ENCODE results near the gene FAM149A. TPM values are rescaled to one million over a fixed set of nuclear protein-coding genes. Genes with fewer than 3 reads are reported as not detected.

Gene FAM149A
- 38.8 TPM for total RNA-seq

DNA sequence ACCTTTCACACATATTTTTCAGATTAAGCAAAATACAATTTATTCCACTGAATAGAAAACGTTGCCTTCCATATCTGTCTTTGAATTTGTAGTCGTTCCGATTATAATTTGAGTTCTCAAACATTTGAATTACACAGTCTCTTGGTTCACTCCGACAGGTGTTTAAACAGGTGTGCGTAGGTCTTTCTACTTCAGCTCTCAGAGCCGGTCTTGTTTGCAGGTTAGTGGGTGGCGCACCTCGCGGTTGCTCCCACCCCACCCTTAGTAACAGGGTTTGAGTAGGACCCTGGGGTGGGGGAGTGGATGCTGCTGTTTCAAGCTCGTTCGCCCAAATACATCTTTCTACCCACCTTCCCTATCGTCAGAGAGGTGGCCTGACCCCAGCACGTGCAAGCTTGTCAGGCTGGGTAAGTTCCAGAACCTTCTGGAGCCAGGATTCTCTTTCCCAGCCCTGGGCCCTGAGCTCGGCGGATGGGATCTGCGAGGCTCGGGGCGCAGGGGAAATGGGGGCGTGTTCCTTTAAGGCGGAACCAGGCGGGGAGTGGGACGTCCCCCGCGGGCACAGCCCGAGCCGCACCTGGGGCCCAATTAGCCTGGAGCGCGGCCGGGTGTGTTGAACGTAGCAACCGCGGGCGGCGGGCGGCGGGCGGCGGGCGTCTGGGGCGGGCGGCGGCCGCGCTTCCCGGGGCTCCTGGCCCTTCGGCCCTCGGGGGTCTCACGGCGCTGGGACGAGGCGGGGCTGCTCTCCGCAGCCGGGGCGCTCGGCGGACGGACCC, at the start of gene FAM149A:
TSS of gene FAM149A (plus strand) at position 591 of the 776 bp plus-strand sequence.
- DNase-seq: no peak

DNA sequence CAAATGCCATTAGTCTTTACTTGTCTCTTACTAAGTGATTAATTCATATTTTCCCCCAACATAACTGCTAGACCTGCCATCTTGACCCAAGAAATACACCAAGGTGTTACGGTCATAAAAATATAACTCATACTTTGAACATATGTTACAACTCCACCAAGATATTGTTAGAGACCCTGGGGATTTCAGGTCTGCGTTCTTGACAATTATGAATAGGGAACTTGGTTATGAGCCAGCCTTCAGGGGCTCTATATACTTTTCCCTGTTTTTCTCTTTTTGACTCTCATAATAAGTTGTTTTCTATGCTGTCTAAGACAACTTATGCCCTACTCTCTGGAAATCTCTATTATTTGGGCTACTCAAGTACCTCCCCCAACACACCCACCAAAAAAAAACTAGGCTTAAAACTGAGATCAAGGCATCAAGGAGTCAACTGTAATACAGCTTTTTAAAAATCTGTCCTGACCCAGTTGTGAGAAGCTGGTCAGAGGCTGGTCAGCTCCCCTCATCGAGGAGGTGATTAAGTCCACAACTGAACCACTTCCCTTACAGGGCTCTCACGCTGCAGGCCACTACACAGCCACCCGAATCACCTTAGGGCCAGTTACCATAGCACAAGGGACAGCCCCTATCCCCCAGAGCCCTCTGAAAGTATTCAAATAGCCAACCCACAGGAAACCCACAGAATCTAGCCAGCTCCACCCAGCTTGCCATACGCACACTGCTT, 46.1 kb upstream of the FAM149A start:
- no peak for DNase-seq

DNA sequence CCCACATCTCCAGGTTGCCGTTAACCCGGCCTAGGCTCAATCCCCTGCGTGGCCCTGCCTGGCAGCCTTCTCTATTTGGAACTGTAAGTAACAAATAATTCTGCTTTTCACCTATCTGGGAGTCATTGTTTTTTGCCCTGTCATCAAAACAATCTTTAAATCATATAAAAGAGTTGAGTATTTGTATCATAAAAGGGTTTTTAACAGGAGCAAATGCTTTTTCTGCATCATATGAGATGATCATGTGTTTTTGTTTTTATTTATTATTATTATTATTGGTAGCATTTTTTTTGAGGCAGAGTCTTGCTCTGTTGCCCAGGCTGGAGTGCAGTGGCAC, 45.6 kb upstream of the FAM149A start:
- DNase-seq: no peak

DNA sequence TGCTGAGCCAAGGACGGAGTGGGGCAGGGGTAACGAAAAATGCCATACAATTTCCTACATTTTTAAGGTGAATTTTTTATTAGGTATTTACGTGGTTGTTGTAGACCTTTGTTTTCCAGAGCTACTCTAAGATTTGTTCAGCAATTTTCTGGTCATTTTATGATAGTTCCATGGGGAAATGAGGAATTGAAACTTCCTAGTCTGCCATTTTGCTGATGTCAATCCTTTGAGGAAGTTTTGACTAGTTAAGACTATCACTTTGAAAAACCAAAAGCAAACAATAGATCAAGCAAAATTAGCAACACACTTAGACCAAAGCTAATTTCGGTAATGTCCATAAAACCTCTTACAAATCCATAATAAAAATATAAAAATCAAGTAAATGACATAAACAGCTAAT, 42.6 kb upstream of the FAM149A start:
- DNase-seq: no peak

DNA sequence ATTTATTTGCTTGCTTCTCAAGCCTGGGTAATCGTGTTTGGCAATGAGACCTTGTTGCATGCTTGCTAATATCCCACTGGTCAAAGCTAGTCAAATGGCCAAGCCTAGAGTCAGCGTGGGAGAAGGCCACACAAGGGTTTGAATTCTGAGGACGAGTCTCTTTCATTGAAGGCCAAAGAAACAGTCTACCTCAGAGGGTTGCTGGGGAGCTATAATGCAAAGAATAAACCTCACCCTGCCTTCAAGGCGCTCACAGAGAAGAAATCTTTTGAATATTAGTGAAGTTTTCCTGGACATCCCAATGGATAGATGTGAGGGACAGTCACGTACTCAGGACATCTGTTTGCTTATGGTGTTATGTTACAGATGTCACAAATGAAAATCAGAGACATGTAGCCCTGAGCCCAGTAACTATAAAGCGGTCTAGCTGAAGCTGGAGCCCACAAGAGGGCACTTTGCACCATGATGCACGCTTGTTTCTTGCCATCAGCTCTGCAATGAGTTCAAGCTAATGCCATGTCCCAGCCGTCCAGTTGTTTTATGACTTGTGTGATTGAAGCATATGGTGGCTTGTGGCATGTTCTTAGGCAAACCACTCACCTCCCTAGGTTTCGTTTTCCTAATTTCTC, 36.6 kb upstream of the FAM149A start:
- DNase-seq: peak; percentile 6

DNA sequence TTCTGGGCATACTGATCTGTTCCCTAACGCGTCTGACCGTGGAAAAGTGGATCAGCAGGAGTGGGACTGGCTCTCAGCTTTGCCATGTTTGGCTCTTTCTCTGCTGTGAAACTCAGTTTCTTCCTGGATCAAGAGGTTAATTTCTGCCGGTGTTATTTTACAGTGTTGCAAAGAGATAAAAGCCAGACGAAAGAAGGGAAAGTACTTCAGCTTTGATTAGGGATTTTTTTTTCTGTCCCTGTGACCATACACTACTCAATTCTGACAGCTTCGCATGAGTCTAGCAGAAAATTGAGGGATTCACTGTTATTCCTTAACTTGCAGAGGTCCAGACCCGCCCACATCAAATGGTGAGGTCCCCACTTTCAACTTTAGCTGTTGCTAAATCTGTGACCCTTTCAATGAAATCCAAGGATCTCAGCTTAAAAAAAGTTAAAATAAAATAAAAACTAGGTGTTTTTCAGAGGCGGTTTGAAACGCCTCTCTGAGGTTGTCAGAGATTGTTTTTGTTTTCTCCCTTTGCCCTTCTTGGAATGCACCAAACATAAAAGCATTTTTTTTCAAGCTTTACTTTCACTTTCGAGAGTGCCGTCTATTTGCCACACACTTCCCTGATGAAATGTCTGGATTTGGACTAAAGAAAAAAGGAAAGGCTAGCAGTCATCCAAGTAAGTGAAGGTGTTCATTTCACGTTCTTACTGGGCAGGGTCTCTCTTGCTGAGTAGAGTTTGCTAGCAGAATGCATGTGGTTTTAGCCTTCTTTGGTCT, 35.7 kb upstream of the FAM149A start, which contains the start of gene TLR3:
TSS of gene TLR3 (plus strand) at position 576 of the 768 bp plus-strand sequence. CDS start 7,464 bp downstream, outside the sequence.
- DNase-seq: no peak

DNA sequence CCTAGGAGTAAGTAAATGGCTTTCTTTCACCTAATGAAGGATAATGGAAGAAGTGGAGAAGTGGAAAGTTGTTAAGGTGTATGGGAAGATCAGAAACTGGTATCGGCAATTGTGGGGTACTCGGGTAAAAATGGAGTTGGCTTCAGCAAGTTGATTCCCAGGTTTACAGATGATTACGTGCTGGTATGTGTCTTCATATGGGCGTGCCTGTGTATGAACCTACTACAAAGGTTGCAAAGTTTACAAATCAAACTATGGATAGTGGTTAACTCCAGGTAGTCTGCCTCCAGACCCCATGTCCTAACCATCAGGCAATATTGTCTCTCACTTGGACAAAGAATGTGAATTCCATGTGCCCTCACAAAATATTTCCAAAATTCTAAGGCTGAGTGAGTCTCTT, 34.8 kb upstream of the FAM149A start:
- DNase-seq: no peak

DNA sequence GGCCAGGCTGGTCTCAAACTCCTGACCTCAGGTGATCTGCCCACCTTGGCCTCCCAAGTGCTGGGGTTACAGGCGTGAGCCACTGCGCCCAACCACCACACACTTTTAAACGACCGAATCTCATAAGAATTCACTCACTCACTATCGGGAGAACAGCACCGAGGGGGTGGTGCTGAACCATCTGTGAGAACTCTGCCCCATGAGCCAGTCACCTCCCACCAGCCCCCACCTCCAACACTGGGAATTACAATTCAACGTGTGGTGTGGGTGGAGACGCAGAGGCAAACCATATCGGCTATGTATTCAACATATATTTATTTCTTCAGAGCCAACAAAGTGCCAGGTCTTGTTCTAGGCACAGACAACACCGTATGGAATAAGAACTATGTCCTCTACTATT, 32.0 kb upstream of the FAM149A start:
- no peak for DNase-seq

DNA sequence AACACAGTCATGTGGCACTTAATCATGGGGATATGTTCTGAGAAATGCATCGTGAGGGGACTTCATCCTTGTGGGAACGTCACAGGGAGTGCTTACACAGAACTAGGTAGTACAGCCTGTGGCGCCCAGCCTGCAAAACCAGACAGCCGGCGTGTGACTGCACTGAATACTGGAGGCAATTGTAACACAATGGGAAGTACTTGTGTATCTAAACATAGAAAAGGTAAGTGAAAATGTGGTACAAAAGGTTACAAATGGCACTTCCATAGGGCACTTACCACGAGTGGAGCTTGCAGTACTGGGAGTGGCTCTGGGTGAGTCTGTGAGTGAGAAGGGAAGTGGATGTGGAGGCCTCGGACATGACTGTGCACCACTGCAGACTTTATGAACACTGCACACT, 30.3 kb upstream of the FAM149A start:
- DNase-seq: no peak

DNA sequence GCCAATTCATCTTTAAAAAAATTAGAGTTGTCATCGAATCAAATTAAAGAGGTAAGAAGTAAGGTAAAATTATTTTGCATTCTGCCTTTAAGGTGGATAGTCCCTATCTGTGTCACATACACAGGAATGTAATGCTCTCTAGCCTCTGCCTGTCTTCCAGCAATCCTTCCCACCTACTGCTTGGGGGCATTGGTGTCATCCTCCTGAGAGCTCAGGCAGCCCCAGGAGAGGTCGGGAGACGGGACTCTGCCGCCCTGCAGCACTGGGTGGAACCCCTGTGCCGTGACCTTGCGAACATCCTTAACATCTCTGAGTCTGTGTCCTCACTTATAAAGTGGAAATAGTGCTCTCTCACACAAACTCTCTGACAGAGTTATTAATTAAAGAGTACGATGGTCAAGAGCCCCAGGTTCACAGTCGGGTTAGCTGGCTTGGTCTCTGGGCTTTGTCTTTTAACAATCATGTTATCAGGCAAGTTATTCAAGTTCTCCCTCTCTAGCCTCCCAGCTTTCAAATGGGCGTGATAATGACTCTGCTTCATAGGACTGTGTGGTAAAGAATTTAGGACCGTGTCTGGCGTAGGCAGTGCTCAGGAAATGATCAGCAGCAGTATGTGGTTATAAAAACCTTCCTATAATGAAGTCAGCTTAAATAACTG, 25.4 kb upstream of the FAM149A start:
- DNase-seq: no peak

DNA sequence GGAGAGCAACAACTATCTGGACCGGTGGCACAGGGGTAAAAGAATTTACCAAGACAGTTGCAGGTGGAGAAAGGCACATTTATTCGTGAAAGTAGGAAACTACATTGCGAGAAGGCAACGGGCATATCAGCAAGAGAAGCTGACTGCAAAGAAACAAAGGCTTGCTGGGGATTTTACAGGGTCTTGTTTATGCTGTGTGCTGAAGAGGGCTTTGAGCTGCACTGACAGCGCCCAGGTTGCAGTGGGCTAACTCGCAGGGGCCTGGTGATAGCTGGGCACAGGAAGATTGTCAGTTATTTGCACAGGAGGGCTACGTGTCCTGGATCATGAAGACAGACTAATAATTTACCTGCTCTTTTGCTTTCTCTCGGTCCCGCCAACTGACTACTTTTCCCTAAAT, 24.8 kb upstream of the FAM149A start:
- DNase-seq: no peak

DNA sequence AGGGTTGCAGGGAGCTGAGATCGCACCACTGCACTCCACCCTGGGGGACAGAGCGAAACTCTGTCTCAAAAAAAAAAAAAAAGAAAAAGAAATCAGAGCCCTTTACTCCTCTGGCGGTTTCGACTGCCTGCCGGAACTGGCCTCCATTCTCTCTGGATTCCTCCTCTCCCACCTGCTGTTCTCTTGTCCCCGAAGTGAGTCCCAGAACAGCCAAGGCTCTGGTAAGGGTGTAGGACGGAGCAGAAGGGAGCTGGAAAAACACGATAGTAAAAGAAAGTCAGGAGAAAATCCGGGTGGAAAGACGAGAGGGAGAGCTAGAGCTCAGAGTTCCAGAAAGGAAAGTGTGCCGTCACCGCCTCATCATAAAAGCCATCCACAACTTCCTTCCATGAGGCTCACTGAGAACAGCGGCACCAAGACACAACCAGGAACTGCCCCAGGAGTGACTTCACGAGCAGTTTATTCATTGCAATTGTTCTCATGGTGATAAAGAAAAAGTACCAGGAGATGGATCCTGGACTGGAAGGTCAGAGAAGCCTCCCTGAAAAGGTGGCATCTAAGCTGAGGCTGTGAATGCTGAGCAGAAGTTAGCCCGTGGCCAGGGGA, 23.2 kb upstream of the FAM149A start:
- DNase-seq: no peak

DNA sequence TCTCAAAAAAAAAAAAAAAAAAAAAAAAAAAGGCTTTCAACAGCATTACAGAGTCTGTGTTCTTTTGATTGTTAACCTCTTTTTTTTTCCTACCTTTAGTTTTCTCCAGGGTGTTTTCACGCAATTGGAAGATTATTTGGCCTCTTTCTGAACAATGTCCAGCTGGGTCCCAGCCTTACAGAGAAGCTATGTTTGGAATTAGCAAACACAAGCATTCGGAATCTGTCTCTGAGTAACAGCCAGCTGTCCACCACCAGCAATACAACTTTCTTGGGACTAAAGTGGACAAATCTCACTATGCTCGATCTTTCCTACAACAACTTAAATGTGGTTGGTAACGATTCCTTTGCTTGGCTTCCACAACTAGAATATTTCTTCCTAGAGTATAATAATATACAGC, 22.3 kb upstream of the FAM149A start:
- DNase-seq: no peak

DNA sequence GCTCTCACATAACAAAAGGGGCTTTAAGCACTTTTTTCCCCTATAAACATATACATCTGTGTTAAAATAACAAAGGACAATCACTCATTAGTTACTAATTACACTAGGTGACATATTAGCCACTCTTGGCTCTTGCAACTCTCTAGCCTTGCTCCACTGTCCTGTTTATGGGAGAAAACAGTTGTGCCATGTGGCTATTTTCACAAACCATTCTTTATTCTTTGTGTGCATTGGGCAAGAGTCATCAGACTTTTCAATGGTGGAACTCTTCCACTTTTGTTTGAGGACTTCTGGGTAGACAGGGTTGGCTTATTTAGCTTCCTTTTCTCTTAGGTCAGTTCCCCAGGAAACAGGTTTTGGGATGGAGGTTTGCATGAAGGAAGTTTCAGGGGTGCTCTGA, 16.0 kb upstream of the FAM149A start:
- DNase-seq: no peak

DNA sequence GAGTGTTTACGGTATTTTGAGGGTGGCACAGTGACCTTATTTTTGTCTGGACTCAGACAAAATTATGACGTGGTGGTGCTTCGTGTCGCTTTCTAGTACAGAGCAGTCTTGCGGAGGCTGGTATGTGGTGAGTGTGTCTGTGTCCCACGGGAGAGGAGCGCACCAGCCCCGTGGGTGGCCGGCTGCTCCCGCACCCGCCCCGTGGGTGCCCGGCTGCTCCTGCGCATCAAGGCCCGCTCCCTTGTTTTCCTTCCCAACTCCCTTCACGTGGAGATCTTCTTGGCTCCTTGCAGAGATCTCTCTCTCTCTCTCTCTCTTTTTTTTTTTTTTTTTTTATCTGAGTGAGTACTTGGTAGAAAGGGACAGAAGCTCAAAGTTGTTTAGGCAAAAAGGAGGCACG, 12.2 kb upstream of the FAM149A start:
- no peak for DNase-seq

DNA sequence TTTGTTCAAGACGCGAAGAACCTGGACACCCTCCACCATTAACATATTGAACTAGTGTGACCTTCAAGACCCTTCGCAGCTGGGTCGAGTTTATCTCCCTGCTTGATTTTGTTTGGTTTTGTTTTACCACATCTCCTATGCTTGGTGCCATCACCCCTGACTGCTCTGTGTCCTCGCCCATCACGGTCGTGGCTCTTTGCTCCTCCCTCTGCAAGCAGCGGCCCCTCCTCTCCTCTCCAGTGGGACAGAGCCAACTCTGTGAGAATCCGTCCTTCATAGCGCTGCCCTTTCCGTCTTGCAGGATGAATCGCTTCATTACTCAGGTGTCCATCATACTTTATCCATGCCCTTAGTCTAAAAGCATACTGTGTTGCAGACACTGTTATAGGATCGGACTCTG, 9.1 kb upstream of the FAM149A start:
- no peak for DNase-seq

DNA sequence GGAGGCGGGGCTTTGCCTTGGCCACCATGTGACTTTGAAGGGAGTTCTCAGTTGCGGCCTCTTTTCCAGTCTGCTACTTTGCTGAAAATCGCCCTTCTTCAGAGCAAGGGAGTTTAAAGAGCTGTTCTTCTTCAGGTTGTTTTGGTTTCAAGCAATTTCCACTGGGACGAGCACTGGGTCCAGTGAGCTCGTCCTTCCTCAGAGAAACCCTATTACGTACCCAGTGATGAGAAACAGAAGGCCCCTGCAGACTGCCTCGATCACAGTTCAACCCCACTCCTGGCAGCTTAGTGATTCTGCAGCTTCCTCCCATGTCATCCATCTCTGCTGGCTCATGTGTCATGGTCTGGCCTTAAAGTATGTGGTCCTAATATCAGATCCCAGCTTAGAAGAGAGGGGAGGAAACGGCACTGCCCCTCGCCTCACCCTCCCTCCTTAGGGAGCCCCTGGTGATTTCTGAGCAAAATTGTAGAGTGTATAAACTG, 7.8 kb upstream of the FAM149A start:
- no peak for DNase-seq

DNA sequence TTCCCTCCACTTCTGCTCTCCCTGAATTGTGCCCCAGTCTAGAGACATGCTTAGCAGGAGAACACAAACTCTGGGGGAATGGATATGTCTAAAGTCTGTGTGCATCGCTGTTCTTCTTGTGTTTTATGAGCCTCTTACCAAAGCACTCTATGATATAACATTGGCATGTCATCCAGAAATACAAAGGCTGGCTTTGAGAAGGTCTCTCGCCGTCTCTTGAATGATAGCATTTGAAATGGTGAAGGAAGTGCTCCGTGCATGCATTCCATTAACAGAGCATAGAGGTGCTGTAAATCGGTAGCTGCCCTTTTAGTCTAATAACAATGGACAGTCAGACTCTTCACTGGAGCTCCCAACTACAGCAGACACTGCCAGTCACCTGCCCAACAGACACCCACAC, 7.1 kb upstream of the FAM149A start:
- no peak for DNase-seq

DNA sequence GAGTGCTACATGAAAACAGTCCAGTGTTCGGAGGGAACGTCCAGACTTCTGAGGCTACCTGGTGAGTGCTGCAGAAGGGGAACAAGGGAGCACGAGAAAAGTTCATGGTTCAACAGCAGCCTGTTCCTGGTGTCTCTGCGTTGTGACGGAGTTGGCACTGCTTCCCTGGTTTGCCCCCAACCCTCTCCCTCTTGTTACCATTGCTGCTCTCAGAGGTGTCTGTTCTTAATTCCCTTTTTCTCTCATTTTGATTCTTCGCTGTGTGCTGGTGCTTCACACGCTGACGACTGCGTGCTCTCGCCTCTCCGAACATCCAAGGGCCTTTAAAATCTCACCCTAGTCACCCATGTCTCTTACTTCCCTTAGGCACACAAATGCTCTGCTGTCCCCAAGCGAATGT, 1.6 kb upstream of the FAM149A start:
- no peak for DNase-seq

DNA sequence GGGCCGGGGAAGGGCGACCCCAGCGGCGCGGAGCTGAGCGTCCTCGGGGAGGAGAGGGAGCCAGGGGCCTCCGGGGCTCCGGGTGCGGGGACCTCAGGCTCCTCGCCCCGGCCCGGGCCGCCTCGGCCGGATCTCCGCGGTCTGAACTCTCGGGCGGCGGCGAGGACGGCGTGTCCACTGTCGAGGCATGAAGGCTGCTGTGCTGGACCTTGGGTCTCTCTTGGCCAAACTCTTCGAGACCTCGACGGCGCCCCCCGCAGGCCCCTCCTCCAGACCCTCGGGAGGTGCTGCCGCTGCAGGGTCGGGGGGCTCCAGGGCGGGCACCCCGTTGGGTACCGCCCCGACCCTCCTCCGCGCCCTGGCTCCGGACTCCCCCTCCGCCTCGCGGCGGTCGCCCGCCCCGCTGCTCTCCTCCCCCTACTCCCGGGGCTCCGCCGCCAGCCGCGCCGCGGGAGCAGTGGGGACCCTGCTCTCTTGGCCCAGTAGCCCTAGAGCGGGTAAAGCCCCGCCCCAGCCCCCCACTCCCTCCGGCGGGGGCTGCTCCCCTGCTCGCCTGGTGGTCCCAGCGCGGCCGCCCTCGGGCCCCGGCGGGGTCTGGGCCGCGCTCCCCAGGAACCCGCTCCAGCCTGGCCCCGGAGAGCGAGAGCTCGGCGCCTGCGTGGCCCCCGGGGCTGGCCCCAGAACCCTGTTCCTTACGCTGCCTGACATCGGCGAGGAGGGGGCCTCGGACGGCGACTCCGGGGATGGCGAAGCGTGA, 564 bp downstream of the FAM149A start:
- DNase-seq: no peak

All from occipital lobe (tissue), 2 donors.